ENCODE measurements around the gene FBP2. TPM values are rescaled to one million over a fixed set of nuclear protein-coding genes. Genes with fewer than 3 reads are reported as not detected.

The FBP2 gene
- total RNA-seq, 1 experiment from 2014 or later, result not detected

GRCh38 chr9:94577036-94577435, 16.6 kb downstream of the FBP2 start:
- no TSS peak for BruUV-seq (replicated peaks)
- no peaks in the 10 kb centered on the region for H3K9me2 ChIP-seq (ENCODE audit: insufficient read depth)
- RAD21 ChIA-PET (ENCODE audit: low non-redundant PET in 1 of 2, low total read pairs in 2 of 2, uncharacterized antibody in 2 of 2, unreplicated experiment in 2 of 2), result no interaction called here
- ATAC-seq (no peak), DNase-seq (ENCODE audit: low read depth, low spot score) (no peak)
- H3K36me3 ChIP-seq (ENCODE audit: control insufficient read depth in 1 of 2, insufficient read depth in 2 of 2, low read length in 2 of 2), result no peaks in the 10 kb centered on the region
- no peaks in the 10 kb centered on the region for H4K20me1 ChIP-seq (ENCODE audit: insufficient read depth)
- peaks cover 17% of the 10 kb centered on the region; the same call in 1 of the 2 replicates for H3K27me3 ChIP-seq (ENCODE audit: insufficient read depth, low read length)
- H3K27ac ChIP-seq (ENCODE audit: low read depth, low read length), result no peak overlapping the region
- CTCF ChIA-PET, result no interaction called here
- intact Hi-C loops (cut with micrococcal nuclease), result no loop called here
- H3K79me2 ChIP-seq (ENCODE audit: insufficient read depth, low read length), result no peaks in the 10 kb centered on the region
- POLR2A ChIA-PET, result no interaction called here
- H3K9me3 ChIP-seq (ENCODE audit: control insufficient read depth in 1 of 2, insufficient read depth in 1 of 2, low read depth in 1 of 2, low read length in 2 of 2), result no peaks in the 10 kb centered on the region
- H2AFZ ChIP-seq (ENCODE audit: low read depth, low read length, poor library complexity, severe bottlenecking), result no peak overlapping the region
- TF ChIP-seq EGR1 (IDR thresholded peaks at IDR 0.05; ENCODE audit: low read depth) (no peak), SP1 (IDR thresholded peaks at IDR 0.05; ENCODE audit: low read depth) (no peak)
- no peaks in the 10 kb centered on the region for H3K4me1 ChIP-seq (ENCODE audit: control insufficient read depth in 1 of 2, insufficient read depth in 2 of 2, low read length in 2 of 2)
- no peak overlapping the region for H3K4me3 ChIP-seq (replicated peaks in 1 of 2; ENCODE audit: low read depth in 1 of 2, low read length in 2 of 2)
- H3K4me2 ChIP-seq (ENCODE audit: low read length), result no peak overlapping the region
- H3K9ac ChIP-seq (ENCODE audit: low read length), result no peak overlapping the region

DNA sequence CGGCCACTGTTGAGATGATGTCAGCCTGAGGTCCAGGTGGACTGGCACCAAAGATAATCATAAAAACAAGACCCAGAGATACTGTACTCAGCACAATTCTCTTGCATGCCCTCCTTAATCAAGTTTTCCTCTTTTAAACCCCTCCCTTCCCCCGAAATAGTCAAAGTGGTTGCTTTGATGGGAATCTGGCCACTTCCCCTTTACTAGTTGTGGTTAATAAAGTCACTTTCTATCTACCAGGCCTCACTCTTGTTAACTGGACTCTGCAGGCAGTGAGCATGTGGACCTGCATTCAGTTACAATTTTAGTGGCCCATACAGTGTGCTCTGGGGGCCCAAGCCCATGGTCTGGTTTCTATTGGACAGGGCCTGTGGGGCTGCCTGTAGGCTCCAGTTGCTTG, 17.5 kb downstream of the FBP2 start:
- Histone ChIP-seq H3K27me3 (ENCODE audit: insufficient read depth, low read length) (peaks cover 18% of the 10 kb centered on the region; the same call in 1 of the 2 replicates), H3K9me3 (ENCODE audit: control insufficient read depth in 1 of 2, insufficient read depth in 1 of 2, low read depth in 1 of 2, low read length in 2 of 2) (no peaks in the 10 kb centered on the region), H3K27ac (ENCODE audit: low read depth, low read length) (no peak overlapping the region), H3K4me3 (replicated peaks in 1 of 2; ENCODE audit: low read depth in 1 of 2, low read length in 2 of 2) (no peak overlapping the region), H3K36me3 (ENCODE audit: control insufficient read depth in 1 of 2, insufficient read depth in 2 of 2, low read length in 2 of 2) (no peaks in the 10 kb centered on the region), H3K79me2 (ENCODE audit: insufficient read depth, low read length) (no peaks in the 10 kb centered on the region), H2AFZ (ENCODE audit: low read depth, low read length, poor library complexity, severe bottlenecking) (no peak overlapping the region), H3K9ac (ENCODE audit: low read length) (no peak overlapping the region), H3K4me2 (ENCODE audit: low read length) (no peak overlapping the region), H3K9me2 (ENCODE audit: insufficient read depth) (no peaks in the 10 kb centered on the region), H3K4me1 (ENCODE audit: control insufficient read depth in 1 of 2, insufficient read depth in 2 of 2, low read length in 2 of 2) (no peaks in the 10 kb centered on the region), H4K20me1 (ENCODE audit: insufficient read depth) (no peaks in the 10 kb centered on the region)
- TF ChIP-seq, protein P1, sequence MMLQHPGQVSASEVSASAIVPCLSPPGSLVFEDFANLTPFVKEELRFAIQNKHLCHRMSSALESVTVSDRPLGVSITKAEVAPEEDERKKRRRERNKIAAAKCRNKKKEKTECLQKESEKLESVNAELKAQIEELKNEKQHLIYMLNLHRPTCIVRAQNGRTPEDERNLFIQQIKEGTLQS (IDR thresholded peaks at IDR 0.05), result no peak
- no peak for TF ChIP-seq ELF1 (IDR thresholded peaks at IDR 0.05; ENCODE audit: borderline replicate concordance, low read depth)
- no peak for TF ChIP-seq EZH2phosphoT487 (IDR thresholded peaks at IDR 0.05; ENCODE audit: borderline replicate concordance)
- TF ChIP-seq ZFX (IDR thresholded peaks at IDR 0.05), result no peak
- TF ChIP-seq REST (IDR thresholded peaks at IDR 0.05; ENCODE audit: low read depth), result no peak
- no peak for TF ChIP-seq TCF7L2 (IDR thresholded peaks at IDR 0.05; ENCODE audit: borderline replicate concordance, extremely low read depth, insufficient read depth, insufficient read length)
- TF ChIP-seq, protein P2, sequence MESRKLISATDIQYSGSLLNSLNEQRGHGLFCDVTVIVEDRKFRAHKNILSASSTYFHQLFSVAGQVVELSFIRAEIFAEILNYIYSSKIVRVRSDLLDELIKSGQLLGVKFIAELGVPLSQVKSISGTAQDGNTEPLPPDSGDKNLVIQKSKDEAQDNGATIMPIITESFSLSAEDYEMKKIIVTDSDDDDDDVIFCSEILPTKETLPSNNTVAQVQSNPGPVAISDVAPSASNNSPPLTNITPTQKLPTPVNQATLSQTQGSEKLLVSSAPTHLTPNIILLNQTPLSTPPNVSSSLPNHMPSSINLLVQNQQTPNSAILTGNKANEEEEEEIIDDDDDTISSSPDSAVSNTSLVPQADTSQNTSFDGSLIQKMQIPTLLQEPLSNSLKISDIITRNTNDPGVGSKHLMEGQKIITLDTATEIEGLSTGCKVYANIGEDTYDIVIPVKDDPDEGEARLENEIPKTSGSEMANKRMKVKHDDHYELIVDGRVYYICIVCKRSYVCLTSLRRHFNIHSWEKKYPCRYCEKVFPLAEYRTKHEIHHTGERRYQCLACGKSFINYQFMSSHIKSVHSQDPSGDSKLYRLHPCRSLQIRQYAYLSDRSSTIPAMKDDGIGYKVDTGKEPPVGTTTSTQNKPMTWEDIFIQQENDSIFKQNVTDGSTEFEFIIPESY (IDR thresholded peaks at IDR 0.05; ENCODE audit: extremely low read depth, insufficient replicate concordance, low read length), result no peak
- no peak for TF ChIP-seq POLR2AphosphoS5 (IDR thresholded peaks at IDR 0.05; ENCODE audit: low read depth, low read length)
- TF ChIP-seq EGR1 (IDR thresholded peaks at IDR 0.05; ENCODE audit: low read depth), result no peak
- no peak for TF ChIP-seq FOSL1 (IDR thresholded peaks at IDR 0.05; ENCODE audit: low read depth)
- no peak for TF ChIP-seq SP1 (IDR thresholded peaks at IDR 0.05; ENCODE audit: low read depth)
- TF ChIP-seq EZH2 (IDR thresholded peaks at IDR 0.05), result no peak
- no peak for TF ChIP-seq CBX3 (IDR thresholded peaks at IDR 0.05; ENCODE audit: low read depth)
- TF ChIP-seq RAD21 (IDR thresholded peaks at IDR 0.05; ENCODE audit: low read depth), result no peak
- no TSS peak for BruUV-seq (replicated peaks)
- ChIA-PET RAD21 (ENCODE audit: low non-redundant PET in 1 of 2, low total read pairs in 2 of 2, uncharacterized antibody in 2 of 2, unreplicated experiment in 2 of 2) (no interaction called here), POLR2A (no interaction called here), CTCF (no interaction called here)
- ATAC-seq (no peak), DNase-seq (ENCODE audit: low read depth, low spot score) (no peak)
- intact Hi-C loops (cut with micrococcal nuclease), result no loop called here
